MCF 10A (cell line): ENCODE data around the gene LRRC45. TPM values are rescaled to one million over a fixed set of nuclear protein-coding genes. Genes with fewer than 3 reads are reported as not detected.

ENCODE experiments used
- BruUV-seq: library from RNA; stranded (reverse); fragments of 400-500 nt; replicated peaks from 2 replicates; lab custom pipeline; 2021; lab: Mats Ljungman, UMichigan
- CTCF ChIA-PET: fragments of 300-600 bp; sonication (Branson Sonifier 250); formaldehyde crosslinking; extraction: SDS; loops from one replicate; lab custom pipeline; 2021; ENCODE audit warnings: antibody characterized with exemption, inconsistent platforms; lab: Yijun Ruan, JAX
- POLR2A ChIA-PET: fragments of 300-600, 350-650 bp; sonication (Branson Sonifier 250); formaldehyde crosslinking; extraction: SDS; loops from one replicate; lab custom pipeline; 2020; ENCODE audit warnings: antibody characterized with exemption, inconsistent platforms; lab: Yijun Ruan, JAX
- DNase-seq: peaks from one replicate; pipeline ENCODE4 v3.0.0-alpha.2; 2018; ENCODE audit not compliant: unreplicated experiment
- H3K27ac Mint-ChIP-seq: one replicate; pipeline ENCODE4 v1.8.0; 2022; ENCODE audit warnings: mild to moderate bottlenecking, low read depth, mixed read lengths; ENCODE audit not compliant: unreplicated experiment
- H3K27me3 Mint-ChIP-seq: one replicate; pipeline ENCODE4 v1.8.0; 2022; ENCODE audit warnings: mixed read lengths; ENCODE audit not compliant: insufficient read depth, unreplicated experiment
- H3K36me3 Mint-ChIP-seq: one replicate; pipeline ENCODE4 v1.8.0; 2022; ENCODE audit warnings: mild to moderate bottlenecking, moderate library complexity, mixed read lengths; ENCODE audit not compliant: insufficient read depth, unreplicated experiment
- H3K4me1 Mint-ChIP-seq: one replicate; pipeline ENCODE4 v1.8.0; 2022; ENCODE audit warnings: mixed read lengths; ENCODE audit not compliant: insufficient read depth, unreplicated experiment
- H3K4me3 Mint-ChIP-seq: one replicate; pipeline ENCODE4 v1.8.0; 2022; ENCODE audit warnings: mild to moderate bottlenecking, moderate library complexity, mixed read lengths; ENCODE audit not compliant: unreplicated experiment
- H3K9me3 Mint-ChIP-seq: one replicate; pipeline ENCODE4 v1.8.0; 2022; ENCODE audit warnings: mixed read lengths; ENCODE audit not compliant: unreplicated experiment
- intact Hi-C: fragments of 100-400 bp; cut with micrococcal nuclease; formaldehyde crosslinking; loops from 2 replicates; pipeline ENCODE4 v1.14.1; 2022
- total RNA-seq: library from RNA; stranded (reverse); gene quantifications from 2 replicates; pipeline ENCODE4 v1.2.3, GENCODE V29; 2022
- TF ChIP-seq, protein P1 (sequence below): fragments of 200-600 bp; IDR thresholded peaks from one replicate; pipeline ENCODE4 v1.8.0; 2022; ENCODE audit warnings: antibody characterized with exemption, mild to moderate bottlenecking; ENCODE audit not compliant: unreplicated experiment

Gene LRRC45
- total RNA-seq, 1 experiment from 2014 or later: 3.4 TPM

DNA sequence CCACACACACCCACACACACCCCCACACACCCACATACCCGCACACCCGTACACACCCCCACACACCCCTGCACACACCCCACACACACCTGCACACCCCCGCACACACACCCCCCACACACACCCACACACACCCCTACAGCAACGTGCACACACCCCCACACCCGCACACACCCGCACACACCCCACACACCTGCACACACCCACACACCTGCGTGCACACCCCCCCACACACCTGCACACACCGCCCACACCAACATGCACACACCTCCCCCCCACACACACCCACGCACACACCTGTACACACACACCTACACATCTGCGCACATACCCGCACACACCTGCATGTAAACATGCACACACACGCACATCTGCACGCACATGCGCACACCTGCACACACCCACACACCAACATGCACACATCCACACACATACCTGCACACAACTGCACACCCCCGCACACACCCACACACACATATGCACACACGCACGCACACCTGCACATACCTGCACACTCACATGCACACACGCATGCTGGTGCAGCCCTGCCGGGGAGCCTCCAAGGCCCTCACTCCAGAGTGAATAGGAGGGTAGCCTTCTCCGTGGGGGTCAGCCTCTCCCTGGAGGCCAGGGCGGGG is 38.2 kb upstream of the LRRC45 start:
- DNase-seq: no peak
- Mint-ChIP-seq H3K4me1 (peaks cover 18% of the 10 kb centered on the region), H3K27ac (no peak overlapping the region), H3K27me3 (no peaks in the 10 kb centered on the region), H3K9me3 (no peaks in the 10 kb centered on the region), H3K4me3 (no peak overlapping the region), H3K36me3 (peaks cover 26% of the 10 kb centered on the region)
- no TSS peak for BruUV-seq
- TF ChIP-seq, protein P1, sequence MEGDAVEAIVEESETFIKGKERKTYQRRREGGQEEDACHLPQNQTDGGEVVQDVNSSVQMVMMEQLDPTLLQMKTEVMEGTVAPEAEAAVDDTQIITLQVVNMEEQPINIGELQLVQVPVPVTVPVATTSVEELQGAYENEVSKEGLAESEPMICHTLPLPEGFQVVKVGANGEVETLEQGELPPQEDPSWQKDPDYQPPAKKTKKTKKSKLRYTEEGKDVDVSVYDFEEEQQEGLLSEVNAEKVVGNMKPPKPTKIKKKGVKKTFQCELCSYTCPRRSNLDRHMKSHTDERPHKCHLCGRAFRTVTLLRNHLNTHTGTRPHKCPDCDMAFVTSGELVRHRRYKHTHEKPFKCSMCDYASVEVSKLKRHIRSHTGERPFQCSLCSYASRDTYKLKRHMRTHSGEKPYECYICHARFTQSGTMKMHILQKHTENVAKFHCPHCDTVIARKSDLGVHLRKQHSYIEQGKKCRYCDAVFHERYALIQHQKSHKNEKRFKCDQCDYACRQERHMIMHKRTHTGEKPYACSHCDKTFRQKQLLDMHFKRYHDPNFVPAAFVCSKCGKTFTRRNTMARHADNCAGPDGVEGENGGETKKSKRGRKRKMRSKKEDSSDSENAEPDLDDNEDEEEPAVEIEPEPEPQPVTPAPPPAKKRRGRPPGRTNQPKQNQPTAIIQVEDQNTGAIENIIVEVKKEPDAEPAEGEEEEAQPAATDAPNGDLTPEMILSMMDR: no peak
- POLR2A ChIA-PET: interaction anchor here (1.3 kb wide), 1 partner anchor 25 kb away, joined by 5 read pairs; no protein-coding TSS in a partner anchor
- CTCF ChIA-PET: no interaction called here
- intact Hi-C loops: no loop called here

DNA sequence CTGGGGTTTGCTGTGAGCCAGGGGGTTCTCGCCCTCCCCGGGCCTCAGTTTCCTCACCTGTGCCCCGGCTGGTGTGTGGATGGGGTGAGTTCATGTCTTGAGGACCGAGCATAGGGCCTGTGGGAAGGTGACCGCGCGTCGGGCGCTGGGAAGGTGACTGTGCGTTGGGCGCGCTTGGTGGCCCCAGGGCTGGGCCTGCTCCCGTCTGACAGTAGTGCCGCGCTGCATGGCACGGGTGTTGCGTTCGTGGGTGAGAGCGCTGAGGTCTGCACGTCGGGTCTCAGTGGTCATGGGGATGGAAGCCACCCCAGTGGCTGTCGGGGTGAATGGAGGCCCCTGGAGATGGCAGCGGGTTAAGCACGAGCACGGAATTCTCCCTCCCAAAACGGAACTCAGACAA is 36.5 kb upstream of the LRRC45 start:
- Mint-ChIP-seq H3K27me3 (no peaks in the 10 kb centered on the region), H3K27ac (no peak overlapping the region), H3K4me1 (peaks cover 22% of the 10 kb centered on the region), H3K4me3 (no peak overlapping the region), H3K9me3 (no peaks in the 10 kb centered on the region), H3K36me3 (peaks cover 30% of the 10 kb centered on the region)
- ChIA-PET POLR2A (no interaction called here), CTCF (no interaction called here)
- TF ChIP-seq, protein P1: no peak
- intact Hi-C loops: no loop called here
- no TSS peak for BruUV-seq
- DNase-seq: no peak

DNA sequence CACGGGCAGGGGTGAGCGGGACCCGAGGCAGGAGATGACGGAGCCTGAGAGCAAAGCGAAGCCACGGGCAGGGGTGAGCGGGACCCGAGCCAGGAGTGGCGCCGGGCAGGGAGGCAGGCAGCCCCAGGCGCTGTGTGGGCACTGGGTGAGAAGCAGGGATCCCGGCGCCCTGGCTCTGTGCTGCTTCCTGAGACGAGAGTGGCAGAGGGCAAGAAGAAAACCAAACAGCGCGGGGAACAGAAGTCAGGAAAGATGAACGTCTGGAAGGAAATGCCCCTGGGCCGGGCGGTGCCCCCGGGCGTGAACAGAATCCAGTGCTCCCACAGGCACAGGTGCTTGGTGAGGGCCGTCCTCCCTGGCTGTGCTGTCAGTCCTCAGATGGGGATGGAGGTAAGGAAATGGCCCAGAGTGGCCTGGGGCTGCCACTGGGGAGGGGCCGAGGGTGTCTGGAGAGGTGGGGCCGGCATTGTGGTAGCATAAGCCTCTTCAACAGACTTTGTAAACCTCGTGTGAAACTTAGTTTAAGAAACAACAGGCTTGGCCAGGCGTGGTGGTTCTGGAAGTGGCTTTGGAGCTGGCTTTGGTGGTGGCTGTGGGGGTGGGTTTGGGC is 35.8 kb upstream of the LRRC45 start:
- CTCF ChIA-PET: interaction anchor here (0.7 kb wide), 1 partner anchor 15 kb away, joined by 3 read pairs; no protein-coding TSS in a partner anchor
- BruUV-seq: no TSS peak
- no peak for DNase-seq
- Mint-ChIP-seq H3K27ac (no peak overlapping the region), H3K9me3 (no peaks in the 10 kb centered on the region), H3K4me3 (no peak overlapping the region), H3K36me3 (peaks cover 30% of the 10 kb centered on the region), H3K4me1 (peaks cover 19% of the 10 kb centered on the region), H3K27me3 (no peaks in the 10 kb centered on the region)
- TF ChIP-seq, protein P1: no peak
- POLR2A ChIA-PET: no interaction called here
- intact Hi-C loops: no loop called here

DNA sequence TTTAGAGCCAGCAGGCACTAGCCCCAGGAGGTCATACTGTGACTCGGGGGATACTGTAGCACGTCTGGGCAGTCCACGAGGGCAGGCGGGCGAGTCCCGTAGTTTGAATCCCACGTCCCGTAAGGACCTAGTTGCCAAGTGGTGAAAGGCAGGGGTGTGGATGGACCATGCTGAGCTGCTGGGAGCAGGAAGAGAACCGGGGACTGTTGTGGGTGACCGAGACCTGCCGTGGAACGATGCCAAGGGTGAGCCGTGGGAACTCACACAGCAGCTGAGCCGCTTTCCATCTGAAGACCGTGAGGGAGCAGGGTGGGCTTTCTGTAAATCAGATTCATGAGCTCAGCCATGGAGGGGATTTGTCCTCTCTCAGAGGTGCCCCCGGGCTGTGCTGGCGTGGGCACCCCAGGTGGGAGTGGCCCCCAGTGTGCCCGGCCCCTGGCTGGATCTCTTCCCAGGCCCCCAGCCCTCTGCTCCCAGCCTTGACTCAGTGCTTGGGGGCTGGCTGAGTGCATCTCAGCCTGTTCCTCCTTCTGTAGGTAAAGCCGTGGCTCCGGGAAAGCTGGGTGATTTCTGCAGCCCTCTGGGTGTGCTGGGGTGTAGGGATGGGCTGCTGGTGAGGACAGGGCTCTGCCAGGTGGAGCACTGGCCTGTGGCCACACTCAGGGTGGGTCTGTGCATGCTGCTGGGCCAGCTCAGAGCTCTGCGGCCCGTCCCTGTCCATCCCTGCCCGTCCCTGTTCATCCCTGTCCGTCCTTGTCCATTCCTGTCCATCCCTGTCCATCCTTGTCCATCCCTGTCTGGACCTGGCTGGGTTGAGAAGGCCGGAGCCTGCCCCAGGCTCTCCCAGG is 32.0 kb upstream of the LRRC45 start:
- no peaks in the 10 kb centered on the region for H3K27me3 Mint-ChIP-seq
- CTCF ChIA-PET: interaction anchor here (0.6 to 2.0 kb wide), 7 partner anchors 11 to 72 kb away, joined by 3 to 15 read pairs (median 5); partner anchors contain the start of gene NOTUM
- intact Hi-C loops: loop anchor here (1.0 kb wide), 1 partner anchor 32 kb away; the partner anchor contains the start of gene LRRC45
- H3K9me3 Mint-ChIP-seq: no peaks in the 10 kb centered on the region
- TF ChIP-seq, protein P1: no peak
- H3K27ac Mint-ChIP-seq: peak overlapping the region; percentile 31
- peaks cover 13% of the 10 kb centered on the region for H3K4me1 Mint-ChIP-seq
- DNase-seq: no peak
- H3K4me3 Mint-ChIP-seq: peak overlapping the region; percentile 56
- POLR2A ChIA-PET: interaction anchor here (0.6 to 2.7 kb wide), 18 partner anchors 10 to 465 kb away, joined by 3 to 55 read pairs (median 4); partner anchors contain the start of genes CENPX, LRRC45 and MAFG
- peaks cover 20% of the 10 kb centered on the region for H3K36me3 Mint-ChIP-seq
- BruUV-seq: no TSS peak
